DMS53 treated with DMSO at 0.1 percent for 48 hours (cell line): ENCODE data around the gene CUBN.
"Not testable (repeated sequence)": the region's sequence is repeated elsewhere in the genome, so short reads cannot be mapped to it uniquely, and the experiment has no call there.

Source experiments
- DNase-seq: peaks from one replicate; lab custom pipeline; 2025; ENCODE audit not compliant: unreplicated experiment; lab: John Stamatoyannopoulos, UW

Gene CUBN

GRCh38 chr10:17019696-17020095 lies 109.9 kb downstream of the CUBN start:
- no peak for DNase-seq

GRCh38 chr10:17013131-17013983 lies 116.3 kb downstream of the CUBN start:
- not testable (repeated sequence) for DNase-seq

- not testable (repeated sequence) for DNase-seq
These were observed 116.9 kb downstream of the CUBN start for GRCh38 chr10:17012731-17013130.

- DNase-seq, result no peak
These were observed 119.1 kb downstream of the CUBN start for GRCh38 chr10:17010363-17011145.

GRCh38 chr10:17009212-17009700 lies 120.4 kb downstream of the CUBN start:
- no peak for DNase-seq

GRCh38 chr10:17007418-17007770 lies 122.2 kb downstream of the CUBN start:
- DNase-seq, result no peak

GRCh38 chr10:17006631-17007417 lies 122.8 kb downstream of the CUBN start:
- DNase-seq, result no peak

GRCh38 chr10:17005621-17006566 lies 123.7 kb downstream of the CUBN start:
- no peak for DNase-seq

GRCh38 chr10:17004801-17005380 lies 124.7 kb downstream of the CUBN start:
- no peak for DNase-seq

- no peak for DNase-seq
These were observed 125.8 kb downstream of the CUBN start for GRCh38 chr10:17003651-17004286.

- DNase-seq, result no peak
These were observed 126.5 kb downstream of the CUBN start for GRCh38 chr10:17003151-17003550.

GRCh38 chr10:17001961-17002749 lies 127.5 kb downstream of the CUBN start:
- no peak for DNase-seq

GRCh38 chr10:17001297-17001744 lies 128.3 kb downstream of the CUBN start:
- no peak for DNase-seq

- DNase-seq, result no peak
These were observed 129.8 kb downstream of the CUBN start for GRCh38 chr10:16999665-17000451.

- no peak for DNase-seq
These were observed 133.1 kb downstream of the CUBN start for GRCh38 chr10:16996530-16996964.

GRCh38 chr10:16995867-16996529 lies 133.6 kb downstream of the CUBN start:
- no peak for DNase-seq

- no peak for DNase-seq
These were observed 136.4 kb downstream of the CUBN start for GRCh38 chr10:16993186-16993585.
